Cardiac fibroblast (primary cell): ENCODE data around the gene SLC16A1.

Experiments used
- DNase-seq, 2 donors: peaks; one replicate each; pipeline versions ENCODE4 v3.0.0 to v3.0.0-alpha.2; 2010; ENCODE audit warnings: low read depth in 2 of 2
- H3K4me3 ChIP-seq, 2 donors: replicated peaks in 1 of 2; 1 replicate in 1 of 2; 2 replicates in 1 of 2; pipeline ENCODE4 v1.5.1; 2011; ENCODE audit warnings: low read depth in 2 of 2, low read length in 2 of 2, mild to moderate bottlenecking in 2 of 2, moderate library complexity in 1 of 2
- TF ChIP-seq, protein P1 (sequence below): IDR thresholded peaks from one replicate; pipeline ENCODE4 v1.5.1; 2011; ENCODE audit warnings: low read depth, mild to moderate bottlenecking, low read length, inconsistent platforms

SLC16A1 gene

DNA sequence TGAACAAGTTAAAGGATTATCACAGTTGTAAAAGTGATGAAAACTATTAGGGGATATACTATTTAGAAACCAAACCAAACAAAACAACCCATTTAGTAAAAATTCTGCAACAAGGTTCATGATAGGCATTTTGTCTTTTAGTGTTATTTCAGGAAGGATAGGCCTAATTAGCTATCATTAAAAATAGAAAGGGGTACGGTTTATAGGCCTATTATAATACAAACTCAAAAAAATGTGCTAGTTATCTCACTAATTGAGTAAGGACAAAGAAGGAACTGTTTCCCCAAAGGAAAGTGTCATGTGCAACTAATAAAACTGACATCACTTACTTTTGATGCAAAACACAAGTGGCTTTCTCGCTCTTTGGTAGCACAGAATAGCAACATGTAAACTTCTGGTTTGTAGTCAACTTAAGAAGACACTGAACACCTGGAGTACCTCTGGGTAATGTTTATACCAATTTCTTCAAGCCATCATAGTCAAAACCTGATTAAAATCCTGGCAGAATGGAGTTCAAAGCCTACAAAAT, 28.5 kb downstream of the SLC16A1 start:
- TF ChIP-seq, protein P1, sequence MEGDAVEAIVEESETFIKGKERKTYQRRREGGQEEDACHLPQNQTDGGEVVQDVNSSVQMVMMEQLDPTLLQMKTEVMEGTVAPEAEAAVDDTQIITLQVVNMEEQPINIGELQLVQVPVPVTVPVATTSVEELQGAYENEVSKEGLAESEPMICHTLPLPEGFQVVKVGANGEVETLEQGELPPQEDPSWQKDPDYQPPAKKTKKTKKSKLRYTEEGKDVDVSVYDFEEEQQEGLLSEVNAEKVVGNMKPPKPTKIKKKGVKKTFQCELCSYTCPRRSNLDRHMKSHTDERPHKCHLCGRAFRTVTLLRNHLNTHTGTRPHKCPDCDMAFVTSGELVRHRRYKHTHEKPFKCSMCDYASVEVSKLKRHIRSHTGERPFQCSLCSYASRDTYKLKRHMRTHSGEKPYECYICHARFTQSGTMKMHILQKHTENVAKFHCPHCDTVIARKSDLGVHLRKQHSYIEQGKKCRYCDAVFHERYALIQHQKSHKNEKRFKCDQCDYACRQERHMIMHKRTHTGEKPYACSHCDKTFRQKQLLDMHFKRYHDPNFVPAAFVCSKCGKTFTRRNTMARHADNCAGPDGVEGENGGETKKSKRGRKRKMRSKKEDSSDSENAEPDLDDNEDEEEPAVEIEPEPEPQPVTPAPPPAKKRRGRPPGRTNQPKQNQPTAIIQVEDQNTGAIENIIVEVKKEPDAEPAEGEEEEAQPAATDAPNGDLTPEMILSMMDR = no peak

DNA sequence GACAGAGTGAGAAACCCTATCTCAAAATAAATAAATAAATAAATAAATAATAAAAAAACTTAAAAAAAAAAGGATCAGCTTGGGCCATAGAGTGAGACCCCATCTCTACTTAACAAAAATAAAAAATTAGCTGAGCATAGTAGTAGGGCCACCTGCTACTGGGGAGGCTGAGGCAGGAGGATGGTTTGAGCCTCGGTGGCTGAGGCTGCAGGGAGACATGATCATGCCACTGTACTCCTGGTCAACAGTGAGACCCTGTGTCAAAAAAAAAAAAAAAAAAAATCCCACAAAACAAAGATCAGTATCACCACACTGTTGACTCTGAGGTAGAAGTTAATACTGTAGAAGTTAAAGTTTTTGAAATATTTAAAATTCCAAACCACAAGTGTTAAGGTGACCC, 29.1 kb downstream of the SLC16A1 start:
- no peak for DNase-seq
- TF ChIP-seq, protein P1 = no peak
- no peak overlapping the region for H3K4me3 ChIP-seq

More for the DNA sequence above, 28.5 kb downstream of the SLC16A1 start:
- H3K4me3 ChIP-seq = no peak overlapping the region
- DNase-seq = no peak

DNA sequence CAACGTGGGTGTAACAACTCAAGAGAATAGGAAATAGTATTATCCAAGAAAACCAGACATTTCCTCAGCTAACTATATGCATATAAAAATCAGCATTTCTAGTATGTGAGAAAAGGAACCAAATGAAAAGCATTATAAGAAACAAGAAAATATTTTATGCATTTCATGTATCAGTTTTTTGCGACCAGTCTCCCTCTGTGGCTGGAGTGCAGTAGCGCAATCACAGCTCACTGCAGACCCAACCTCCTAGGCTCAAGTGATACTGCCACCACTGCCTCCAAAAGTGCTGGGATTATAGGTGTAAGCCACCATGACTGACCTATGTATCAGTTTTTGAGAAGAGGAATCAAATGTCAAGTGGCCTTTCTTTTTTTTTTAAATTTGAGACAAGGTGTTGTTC, 31.0 kb downstream of the SLC16A1 start:
- H3K4me3 ChIP-seq = no peak overlapping the region
- TF ChIP-seq, protein P1 = no peak
- DNase-seq = no peak

DNA sequence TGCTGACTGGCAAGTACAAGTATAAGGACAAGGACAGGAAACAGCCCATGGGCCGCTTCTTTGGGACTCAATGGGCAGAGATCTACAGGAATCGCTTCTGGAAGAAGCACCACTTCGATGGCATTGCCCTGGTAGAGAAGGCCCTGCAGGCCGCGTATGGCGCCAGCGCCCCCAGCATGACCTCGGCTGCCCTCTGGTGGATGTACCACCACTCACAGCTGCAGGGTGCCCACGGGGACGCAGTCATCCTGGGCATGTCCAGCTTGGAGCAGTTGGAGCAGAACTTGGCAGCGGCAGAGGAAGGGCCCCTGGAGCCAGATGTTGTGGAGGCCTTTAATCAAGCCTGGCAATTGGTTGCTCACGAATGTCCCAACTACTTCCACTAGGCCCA, 32.0 kb downstream of the SLC16A1 start:
- TF ChIP-seq, protein P1 = no peak
- no peak for DNase-seq
- H3K4me3 ChIP-seq = no peak overlapping the region

DNA sequence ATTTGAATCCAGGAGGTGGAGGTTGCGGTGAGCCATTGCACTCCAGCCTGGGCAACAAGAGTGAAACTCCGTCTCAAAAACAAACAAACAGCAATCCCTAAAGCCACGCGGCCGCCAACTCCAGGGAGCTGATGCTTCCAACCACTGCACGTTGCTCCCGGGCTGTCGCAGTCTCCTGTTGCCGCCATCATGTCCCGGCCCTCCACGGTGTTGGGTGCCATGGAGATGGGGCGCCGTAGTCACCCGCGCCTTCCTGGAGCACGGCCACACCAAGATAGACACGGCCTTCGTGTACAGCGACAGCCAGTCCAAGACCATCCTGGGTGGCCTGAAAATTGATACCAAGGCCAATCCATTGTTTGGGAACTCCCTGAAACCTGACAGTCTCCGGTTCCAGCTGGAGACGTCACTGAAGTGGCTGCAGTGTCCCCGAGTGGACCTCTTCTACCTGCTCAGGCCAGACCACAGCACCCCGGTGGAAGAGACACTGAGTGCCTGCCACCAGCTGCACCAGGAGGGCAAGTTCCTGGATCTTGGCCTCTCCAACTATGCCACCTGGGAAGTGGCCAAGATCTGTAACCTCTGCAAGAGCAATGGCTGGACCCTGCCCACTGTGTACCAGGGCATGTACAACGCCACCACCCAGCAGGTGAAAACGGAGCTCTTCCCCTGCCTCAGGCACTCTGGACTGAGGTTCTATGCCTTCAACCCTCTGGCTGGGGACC, 32.6 kb downstream of the SLC16A1 start:
- H3K4me3 ChIP-seq = no peak overlapping the region
- DNase-seq = no peak
- TF ChIP-seq, protein P1 = no peak

DNA sequence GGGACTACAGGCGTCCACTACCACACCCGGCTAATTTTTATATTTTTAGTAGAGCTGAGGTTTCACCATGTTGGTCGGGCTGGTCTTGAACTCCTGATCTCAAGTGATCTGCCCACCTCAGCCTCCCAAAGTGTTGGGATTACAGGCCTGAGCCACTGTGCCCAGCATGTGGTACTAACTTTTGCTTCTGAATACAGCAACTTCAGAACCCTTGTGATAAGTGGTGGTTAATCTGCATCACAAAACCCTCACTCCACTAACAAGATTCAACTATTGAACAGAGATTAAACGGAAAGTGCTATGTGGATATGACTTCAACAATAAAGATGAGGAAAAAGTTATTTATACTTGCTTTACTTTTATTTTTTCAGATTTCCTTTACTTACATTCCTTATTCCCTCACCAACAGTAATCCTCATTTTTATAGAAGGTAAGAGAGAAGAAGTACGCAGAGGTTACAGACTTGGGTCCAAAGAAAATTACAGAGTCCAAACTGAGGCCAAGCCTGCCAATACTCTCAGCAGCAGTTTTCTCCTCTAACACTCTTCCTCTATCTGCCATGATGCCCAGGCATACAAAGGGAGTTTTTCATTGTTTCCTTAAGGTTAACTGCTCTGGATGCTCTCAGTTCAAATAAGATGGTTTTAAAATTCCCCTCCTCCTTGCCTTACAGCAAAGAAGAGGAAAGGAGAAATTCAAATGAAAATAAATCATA, 44.3 kb downstream of the SLC16A1 start:
- no peak for DNase-seq

More for the DNA sequence above, 44.3 kb downstream of the SLC16A1 start:
- TF ChIP-seq, protein P1 = no peak
- H3K4me3 ChIP-seq = no peak overlapping the region
